Measurements from ENCODE around the gene CNTFR. TPM values are rescaled to one million over a fixed set of nuclear protein-coding genes. Genes with fewer than 3 reads are reported as not detected.

CNTFR gene
- total and polyA plus RNA-seq, 2 experiments from 2014 or later = 0.73 to 1.9 TPM

GRCh38 chr9:34638138-34638445 is 48.6 kb upstream of the CNTFR start (continued):
- TF ChIP-seq REST (IDR thresholded peaks at IDR 0.05; ENCODE audit: unreplicated experiment) (no peak), EZH2 (IDR thresholded peaks at IDR 0.05; ENCODE audit: low read depth, unreplicated experiment) (no peak), ETS1 (IDR thresholded peaks at IDR 0.05) (no peak)

DNA sequence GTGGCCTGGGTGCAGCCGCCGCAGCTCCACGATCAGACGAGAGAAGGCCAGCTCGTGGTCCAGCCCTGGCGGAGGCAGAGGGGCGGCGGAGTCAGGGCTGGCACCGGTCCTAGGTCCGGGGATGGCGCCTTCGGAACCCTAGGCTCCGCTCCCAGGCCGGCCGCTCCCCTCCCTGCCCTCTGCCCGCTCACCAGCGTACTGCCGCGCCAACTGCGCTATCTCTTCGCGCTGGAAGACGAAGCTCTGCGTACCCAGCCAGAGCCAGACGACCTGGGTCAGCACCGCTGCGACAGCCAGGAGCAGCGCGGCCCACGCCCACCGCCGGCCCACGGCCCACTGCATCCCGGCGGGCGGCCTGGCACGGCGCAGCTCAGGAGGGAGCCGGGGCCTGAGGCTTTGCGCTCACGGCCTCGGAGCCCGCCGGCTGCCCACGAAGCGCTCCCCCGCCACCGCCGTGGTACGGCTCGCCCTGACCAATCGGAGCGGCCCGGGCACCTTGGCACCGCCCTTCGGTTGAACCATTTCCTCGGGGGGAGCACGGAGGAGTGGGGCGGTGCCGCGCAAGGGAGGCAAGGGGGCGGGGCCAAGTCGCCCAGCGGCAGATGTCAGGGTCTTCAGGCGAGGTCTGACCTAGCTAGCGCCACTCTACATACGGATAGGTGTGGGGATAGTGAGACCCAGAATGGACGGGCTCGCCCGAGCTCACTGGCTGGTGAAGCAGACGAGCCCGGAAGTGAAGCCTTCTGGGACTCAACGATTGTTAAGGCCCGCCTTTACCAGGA is 48.0 kb upstream of the CNTFR start, which contains the start of gene SIGMAR1:
Gene SIGMAR1 (minus strand): TSS at position 432 of the 782 bp plus-strand sequence. CDS start 90 bp downstream, at position 342.
- H3K9me3 Mint-ChIP-seq = no peaks in the 10 kb centered on the region
- Histone ChIP-seq H3K9me2 (ENCODE audit: insufficient read depth) (no peaks in the 10 kb centered on the region), H3K79me2 (replicated peaks; ENCODE audit: insufficient read depth) (peaks cover 12% of the 10 kb centered on the region; the same call in 1 of the 2 replicates), H3K27ac (ENCODE audit: low read depth) (no peak within 1 kb of the TSS), H3F3A (replicated peaks; ENCODE audit: low read depth) (peaks cover 8% of the 10 kb centered on the region; the same call in 1 of the 2 replicates), H3K4me2 (peak within 1 kb of the TSS; percentile 92), H4K20me1 (replicated peaks; ENCODE audit: insufficient read depth) (peaks cover 3% of the 10 kb centered on the region), H3K36me3 (ENCODE audit: insufficient read depth) (no peaks in the 10 kb centered on the region), H3K4me1 (ENCODE audit: insufficient read depth) (peaks cover 8% of the 10 kb centered on the region), H3K4me3 (peak within 1 kb of the TSS; percentile 84), H2AFZ (peak within 1 kb of the TSS; percentile 87), H3K27me3 (ENCODE audit: insufficient read depth) (peaks cover 19% of the 10 kb centered on the region)
- H3K27me3 Mint-ChIP-seq (ENCODE audit: insufficient read depth, low read depth, poor library complexity) = peaks cover 22% of the 10 kb centered on the region
- peak within 1 kb of the TSS; percentile 90 for H3K4me3 Mint-ChIP-seq
- peaks cover 26% of the 10 kb centered on the region for H3K36me3 Mint-ChIP-seq (ENCODE audit: low read depth)
- H3K27ac Mint-ChIP-seq = peak within 1 kb of the TSS; percentile 83
- DNase-seq (ENCODE audit: low spot score) (peak; percentile 97), ATAC-seq (peak; percentile 83)
- H3K4me1 Mint-ChIP-seq = peaks cover 25% of the 10 kb centered on the region
- TF ChIP-seq POLR2AphosphoS5 (IDR thresholded peaks at IDR 0.05; ENCODE audit: low read depth) = peak; percentile 89
- no peak for TF ChIP-seq EZH2 (IDR thresholded peaks at IDR 0.05; ENCODE audit: low read depth, unreplicated experiment)

- Mint-ChIP-seq H3K36me3 (ENCODE audit: low read depth) (peaks cover 26% of the 10 kb centered on the region), H3K4me3 (peak overlapping the region; percentile 90), H3K4me1 (peaks cover 25% of the 10 kb centered on the region), H3K27me3 (ENCODE audit: insufficient read depth, low read depth, poor library complexity) (peaks cover 21% of the 10 kb centered on the region), H3K9me3 (no peaks in the 10 kb centered on the region), H3K27ac (no peak overlapping the region)
- no peak for DNase-seq (ENCODE audit: low spot score)
- peak; percentile 3 for ATAC-seq
- peak overlapping the region; percentile 87 for H2AFZ ChIP-seq
- no peaks in the 10 kb centered on the region for H3K36me3 ChIP-seq (ENCODE audit: insufficient read depth)
- peaks cover 26% of the 10 kb centered on the region for H3K27me3 ChIP-seq (ENCODE audit: insufficient read depth)
- peaks cover 8% of the 10 kb centered on the region; the same call in 1 of the 2 replicates for H3F3A ChIP-seq (replicated peaks; ENCODE audit: low read depth)
- peaks cover 8% of the 10 kb centered on the region for H3K4me1 ChIP-seq (ENCODE audit: insufficient read depth)
- H3K27ac ChIP-seq (ENCODE audit: low read depth) = no peak overlapping the region
- H3K79me2 ChIP-seq (replicated peaks; ENCODE audit: insufficient read depth) = peaks cover 12% of the 10 kb centered on the region; the same call in 1 of the 2 replicates
- peaks cover 3% of the 10 kb centered on the region for H4K20me1 ChIP-seq (replicated peaks; ENCODE audit: insufficient read depth)
- peak overlapping the region; percentile 84 for H3K4me3 ChIP-seq
- no peaks in the 10 kb centered on the region for H3K9me2 ChIP-seq (ENCODE audit: insufficient read depth)
- peak overlapping the region; percentile 92 for H3K4me2 ChIP-seq
- TF ChIP-seq POLR2AphosphoS5 (IDR thresholded peaks at IDR 0.05; ENCODE audit: low read depth) (no peak), CREB1 (CRISPR knock-in tag; IDR thresholded peaks at IDR 0.05; ENCODE audit: low read depth) (no peak), ZNF331 (CRISPR knock-in tag; IDR thresholded peaks at IDR 0.05; ENCODE audit: low read depth) (no peak)
Observed at GRCh38 chr9:34636791-34637355, 47.3 kb upstream of the CNTFR start.

Measured in GM23338 (cell line).